GM19351 (cell line): ENCODE measurements around the gene TRAF4.
A peak's percentile ranks its signal among the peaks of the same experiment; 100 is the strongest.
"Not testable (repeated sequence)": the region's sequence is repeated elsewhere in the genome, so short reads cannot be mapped to it uniquely, and the experiment has no call there.

Source experiments
- ATAC-seq: cut with Tn5 transposase; IDR thresholded peaks from one replicate; pipeline ENCODE4 v1.9.1; 2021; ENCODE audit warnings: mild to moderate bottlenecking, moderate library complexity; ENCODE audit not compliant: unreplicated experiment

TRAF4 gene

DNA sequence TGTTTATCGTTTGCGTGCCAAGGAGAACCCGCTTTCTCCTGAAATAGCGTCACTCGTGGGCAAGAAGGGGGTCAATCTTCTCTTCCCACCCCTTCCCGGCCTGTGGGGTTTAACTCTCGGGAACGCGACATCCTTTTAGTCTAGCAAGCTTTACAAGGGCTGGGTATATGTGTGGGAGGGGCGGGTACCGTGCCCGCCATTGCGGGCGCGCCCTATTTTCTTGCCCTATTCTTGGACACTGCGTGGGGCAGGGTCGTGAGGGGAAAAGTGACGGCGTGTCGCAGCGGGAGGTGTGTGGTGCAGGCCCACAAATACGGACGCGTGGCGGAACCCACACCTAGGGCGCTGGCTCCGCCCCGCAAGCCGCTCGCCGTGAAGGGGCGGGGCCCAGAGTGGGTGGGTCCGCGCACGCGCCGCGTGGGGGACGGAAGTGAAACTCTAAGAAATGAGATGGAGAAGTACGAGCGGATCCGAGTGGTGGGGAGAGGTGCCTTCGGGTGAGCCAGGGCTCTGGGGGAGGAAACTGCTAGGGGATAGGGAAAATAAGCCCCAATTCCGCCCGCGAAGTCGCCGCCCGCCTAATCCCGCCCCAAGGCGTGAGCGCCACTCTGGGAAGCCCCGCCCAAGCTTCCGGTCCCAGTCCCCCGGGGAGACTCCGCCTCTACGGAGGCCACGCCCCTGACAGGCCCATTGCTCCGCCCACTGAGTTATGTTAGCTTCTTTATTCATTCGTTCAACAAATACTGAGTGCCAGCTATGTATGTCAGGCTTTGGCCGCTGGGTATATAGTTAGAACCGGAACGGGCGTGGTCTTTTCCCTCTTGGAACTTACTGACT, 15.2 kb upstream of the TRAF4 start, which contains the start of gene NEK8:
Gene NEK8, plus strand, starts transcription at position 425 of the 837 bp plus-strand sequence. Its CDS starts 26 bp downstream, at position 451.
- ATAC-seq, result peak; percentile 34

DNA sequence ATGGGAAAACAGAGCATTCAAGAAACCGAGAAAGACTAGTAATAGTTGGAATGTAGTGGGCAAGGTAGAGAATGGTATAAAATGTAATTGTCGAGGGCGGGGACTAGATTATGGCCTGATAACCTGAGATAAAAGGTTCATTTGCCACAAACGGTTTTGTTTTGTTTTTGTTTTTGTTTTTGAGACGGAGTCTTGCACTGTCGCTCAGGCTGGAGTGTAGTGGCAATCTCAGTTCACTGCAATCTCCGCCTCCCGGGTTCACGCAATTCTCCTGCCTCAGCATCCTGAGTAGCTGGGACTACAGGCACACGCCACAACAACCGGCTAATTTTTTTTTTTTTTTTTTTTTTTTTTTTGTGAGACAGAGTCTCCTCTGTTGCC, 13.9 kb upstream of the TRAF4 start:
- ATAC-seq, result no peak

DNA sequence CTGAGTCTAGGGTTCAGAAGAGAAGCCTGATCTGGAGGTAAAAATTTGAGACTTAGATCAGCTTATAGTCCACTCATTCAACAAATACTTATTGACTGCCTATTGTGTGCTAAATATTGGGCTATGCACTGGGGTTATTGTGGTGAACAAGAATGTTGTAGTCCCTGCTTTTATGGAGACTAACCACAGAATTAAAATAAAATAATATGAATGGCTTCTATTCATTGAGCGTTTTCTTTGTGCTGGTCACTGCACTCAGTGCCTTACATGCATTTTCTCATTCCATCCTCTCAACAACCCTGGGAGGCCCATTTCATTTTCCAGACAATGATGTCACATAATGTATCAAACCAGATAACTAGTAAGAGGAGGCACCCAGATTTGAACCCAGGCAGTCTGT, 10.5 kb upstream of the TRAF4 start:
- no peak for ATAC-seq

DNA sequence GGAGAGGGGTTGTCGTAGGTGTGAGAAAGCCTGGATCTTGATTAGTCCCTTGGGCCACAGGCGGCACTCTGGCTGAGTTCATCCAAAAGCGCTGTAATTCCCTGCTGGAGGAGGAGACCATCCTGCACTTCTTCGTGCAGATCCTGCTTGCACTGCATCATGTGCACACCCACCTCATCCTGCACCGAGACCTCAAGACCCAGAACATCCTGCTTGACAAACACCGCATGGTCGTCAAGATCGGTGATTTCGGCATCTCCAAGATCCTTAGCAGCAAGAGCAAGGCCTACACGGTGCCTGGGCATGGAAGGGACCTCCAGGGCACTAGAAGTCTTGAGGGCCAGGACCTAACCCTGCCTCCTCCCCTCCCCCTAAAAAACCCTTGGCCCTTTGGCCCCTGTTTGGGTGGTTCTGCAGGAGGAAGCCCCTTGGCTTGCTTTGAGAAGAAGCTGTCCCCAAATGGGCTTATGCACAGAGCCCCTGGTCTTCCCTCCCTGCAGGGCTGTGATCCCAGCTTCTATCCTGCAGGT, 9.0 kb upstream of the TRAF4 start:
- no peak for ATAC-seq

DNA sequence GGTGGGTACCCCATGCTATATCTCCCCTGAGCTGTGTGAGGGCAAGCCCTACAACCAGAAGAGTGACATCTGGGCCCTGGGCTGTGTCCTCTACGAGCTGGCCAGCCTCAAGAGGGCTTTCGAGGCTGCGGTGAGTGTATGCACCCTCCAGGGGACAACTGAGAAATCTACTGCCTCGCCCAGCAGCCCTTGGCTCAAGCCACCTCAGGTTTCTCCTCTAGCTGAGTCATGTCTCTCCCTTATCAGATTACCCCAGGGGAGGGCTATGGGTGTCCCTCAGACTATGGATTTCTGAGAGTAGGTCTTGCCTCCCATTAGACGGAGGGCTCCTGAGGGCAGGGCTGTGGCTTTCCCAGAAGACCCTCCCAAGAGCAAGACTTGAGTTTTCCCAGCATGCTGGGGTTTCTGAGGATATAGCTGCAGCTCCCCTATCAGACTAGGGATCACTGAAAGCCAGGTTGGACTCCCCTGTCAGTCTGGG, 8.5 kb upstream of the TRAF4 start:
- ATAC-seq, result no peak

DNA sequence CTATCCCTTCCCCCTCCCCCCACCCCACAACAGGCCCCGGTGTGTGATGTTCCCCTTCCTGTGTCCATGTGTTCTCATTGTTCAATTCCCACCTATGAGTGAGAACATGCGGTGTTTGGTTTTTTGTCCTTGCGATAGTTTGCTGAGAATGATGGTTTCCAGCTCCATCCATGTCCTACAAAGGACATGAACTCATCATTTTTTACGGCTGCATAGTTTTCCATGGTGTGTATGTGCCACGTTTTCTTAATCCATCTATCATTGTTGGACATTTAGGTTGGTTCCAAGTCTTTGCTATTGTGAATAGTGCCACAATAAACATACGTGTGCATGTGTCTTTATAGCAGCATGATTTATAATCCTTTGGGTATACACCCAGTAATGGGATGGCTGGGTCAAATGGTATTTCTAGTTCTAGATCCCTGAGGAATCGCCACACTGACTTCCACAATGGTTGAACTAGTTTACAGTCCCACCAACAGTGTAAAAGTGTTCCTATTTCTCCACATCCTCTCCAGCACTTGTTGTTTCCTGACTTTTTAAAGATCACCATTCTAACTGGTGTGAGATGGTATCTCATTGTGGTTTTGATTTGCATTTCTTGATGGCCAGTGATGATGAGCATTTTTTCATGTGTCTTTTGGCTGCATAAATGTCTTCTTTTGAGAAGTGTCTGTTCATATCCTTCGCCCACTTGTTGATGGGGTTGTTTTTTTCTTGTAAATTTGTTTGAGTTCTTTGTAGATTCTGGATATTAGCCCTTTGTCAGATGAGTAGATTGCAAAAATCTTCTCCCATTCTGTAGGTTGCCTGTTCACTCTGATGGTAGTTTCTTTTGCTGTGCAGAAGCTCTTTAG, 7.7 kb upstream of the TRAF4 start:
- not testable (repeated sequence) for ATAC-seq

DNA sequence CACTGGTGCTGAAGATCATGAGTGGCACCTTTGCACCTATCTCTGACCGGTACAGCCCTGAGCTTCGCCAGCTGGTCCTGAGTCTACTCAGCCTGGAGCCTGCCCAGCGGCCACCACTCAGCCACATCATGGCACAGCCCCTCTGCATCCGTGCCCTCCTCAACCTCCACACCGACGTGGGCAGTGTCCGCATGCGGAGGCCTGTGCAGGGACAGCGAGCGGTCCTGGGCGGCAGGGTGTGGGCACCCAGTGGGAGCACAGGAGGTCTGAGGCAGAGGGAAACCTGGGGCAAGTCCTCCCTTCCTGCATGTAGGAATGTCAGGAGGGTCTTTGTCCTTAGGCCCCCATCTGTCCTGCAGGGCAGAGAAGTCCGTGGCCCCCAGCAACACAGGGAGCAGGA, 6.5 kb upstream of the TRAF4 start:
- no peak for ATAC-seq

DNA sequence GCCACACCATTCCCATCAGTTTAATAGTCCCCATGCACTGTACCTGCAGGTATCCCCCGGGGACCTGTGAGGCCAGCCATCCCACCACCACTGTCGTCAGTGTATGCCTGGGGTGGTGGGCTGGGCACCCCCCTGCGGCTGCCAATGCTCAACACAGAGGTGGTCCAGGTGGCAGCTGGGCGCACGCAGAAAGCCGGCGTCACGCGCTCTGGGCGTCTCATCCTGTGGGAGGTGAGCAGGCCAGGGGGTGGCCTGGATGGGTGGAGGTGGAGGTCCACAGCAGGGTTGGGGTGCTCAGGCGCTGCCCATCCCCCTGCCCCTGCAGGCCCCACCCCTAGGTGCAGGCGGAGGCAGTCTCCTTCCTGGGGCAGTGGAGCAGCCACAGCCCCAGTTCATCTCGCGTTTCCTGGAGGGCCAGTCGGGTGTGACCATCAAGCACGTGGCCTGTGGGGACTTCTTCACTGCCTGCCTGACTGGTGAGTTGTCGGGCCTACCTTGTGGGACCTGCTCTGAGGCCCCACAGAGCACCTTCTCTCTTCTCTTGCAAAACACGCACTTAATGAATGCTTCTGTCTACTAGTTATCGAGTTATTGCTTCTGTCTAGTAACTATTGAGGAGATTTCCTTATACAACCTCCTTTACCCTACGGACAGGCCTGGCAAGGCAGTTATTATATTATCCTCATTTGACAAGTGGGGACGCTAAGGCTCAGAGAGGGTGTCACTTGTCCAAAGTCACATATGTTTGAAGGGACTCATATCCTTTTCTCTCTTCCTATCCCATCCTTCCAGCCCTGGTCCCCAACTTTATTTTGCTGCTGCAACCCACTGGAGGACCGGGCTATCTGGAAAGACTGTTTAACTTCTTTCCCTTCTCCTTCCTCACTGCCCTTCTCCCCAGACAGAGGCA, 5.8 kb upstream of the TRAF4 start:
- ATAC-seq, result peak; percentile 71

DNA sequence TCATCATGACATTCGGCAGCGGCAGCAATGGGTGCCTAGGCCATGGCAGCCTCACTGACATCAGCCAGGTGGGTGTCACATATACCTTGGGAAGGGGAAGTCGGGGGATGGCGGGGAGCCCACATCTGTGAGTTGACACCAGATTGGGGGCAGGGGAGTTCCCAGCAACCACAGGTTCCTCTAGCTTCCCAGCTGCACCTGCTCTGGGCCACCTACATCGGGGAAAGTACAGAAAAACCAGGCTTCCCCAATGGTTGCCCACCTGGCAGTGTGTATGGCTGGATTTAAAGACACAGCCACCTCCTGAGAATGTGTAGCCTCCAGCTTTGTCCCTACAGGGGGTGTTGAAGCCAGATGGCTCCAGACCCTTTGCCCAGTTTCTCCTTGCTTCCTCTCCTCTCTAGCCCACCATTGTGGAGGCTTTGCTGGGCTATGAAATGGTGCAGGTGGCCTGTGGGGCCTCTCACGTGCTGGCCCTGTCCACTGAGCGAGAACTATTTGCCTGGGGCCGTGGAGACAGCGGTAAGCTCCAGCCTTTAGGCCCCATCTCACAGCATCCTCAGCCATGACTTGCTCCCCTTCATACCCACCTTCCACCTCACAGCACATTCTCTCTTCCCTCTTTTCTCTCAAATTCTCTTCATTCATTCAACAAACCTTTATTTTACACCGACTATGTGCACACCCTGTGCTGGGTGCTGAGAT, 5.0 kb upstream of the TRAF4 start:
- ATAC-seq, result no peak

DNA sequence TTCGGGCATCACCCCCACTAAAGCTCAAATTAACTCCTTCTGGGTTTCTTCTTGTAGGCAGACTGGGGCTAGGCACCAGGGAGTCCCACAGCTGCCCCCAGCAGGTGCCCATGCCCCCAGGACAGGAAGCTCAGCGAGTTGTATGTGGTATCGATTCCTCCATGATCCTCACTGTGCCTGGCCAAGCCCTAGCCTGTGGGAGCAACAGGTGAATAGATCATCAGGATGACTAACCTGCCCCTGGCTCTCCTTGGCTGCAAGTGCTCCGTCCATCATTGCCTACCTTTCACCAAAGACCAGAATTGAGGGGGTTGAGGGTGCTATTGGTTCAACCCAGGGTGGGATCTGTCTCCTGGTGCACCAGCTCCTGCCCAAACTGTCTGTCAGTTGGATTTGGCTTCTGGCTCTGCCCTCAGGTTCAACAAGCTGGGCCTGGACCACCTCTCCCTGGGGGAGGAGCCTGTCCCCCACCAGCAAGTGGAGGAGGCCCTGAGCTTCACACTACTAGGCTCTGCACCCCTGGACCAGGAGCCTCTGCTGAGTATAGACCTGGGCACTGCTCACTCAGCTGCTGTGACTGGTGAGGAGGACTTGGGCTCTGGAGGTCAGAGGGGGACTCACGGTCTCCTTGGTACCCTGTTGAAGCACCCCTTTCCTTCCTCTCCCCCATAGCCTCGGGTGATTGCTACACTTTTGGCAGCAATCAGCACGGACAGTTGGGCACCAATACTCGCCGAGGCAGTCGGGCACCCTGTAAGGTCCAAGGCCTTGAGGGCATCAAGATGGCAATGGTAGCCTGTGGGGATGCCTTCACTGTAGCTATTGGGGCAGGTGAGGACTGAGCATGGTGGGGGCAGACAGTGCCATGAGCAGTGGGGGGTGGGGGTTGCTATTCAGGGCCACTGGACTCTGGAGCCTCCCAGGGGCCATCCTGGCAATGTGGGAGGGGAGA, 3.1 kb upstream of the TRAF4 start:
- ATAC-seq, result no peak

DNA sequence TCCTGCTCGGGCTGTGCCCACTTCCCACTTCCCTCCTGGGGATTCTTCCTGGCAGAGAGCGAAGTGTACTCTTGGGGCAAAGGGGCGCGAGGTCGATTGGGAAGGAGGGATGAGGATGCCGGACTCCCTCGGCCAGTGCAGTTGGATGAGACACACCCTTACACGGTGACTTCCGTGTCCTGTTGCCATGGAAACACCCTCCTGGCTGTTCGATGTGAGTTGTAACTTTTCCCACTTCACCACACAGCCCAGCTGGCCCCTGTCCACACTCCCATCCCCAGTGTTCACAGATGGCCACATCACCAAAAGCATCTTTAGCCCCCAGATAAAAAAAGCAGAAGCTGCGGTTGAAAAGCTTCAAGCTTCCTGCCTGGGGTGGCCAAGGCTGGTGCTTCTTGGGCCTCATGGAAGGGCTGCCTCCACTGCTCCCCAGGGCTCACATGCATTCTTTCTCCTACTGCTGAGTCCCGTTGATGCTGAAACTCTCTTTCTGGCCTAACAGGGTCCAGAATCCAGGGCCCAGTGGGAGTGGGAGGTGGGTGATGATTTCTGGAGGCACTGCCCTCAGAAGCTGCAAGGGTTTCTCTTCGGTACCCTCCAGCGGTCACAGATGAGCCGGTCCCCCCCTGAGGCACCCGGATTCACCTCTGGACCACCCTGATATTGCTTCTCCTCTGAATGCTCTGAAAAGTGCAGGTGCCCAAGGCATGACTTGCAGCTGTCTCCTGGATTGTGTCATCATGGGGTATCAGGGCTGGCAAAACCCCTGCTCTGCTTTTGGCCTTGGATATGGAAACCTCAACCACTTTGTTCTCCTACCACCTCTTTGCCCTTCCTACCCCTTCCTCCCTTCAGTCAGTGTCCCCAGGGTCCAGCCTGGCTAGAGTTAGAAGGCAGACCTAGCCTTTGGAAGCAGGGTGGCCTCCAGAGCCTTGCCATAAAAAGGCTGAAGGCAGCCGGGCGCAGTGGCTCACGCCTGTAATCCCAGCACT, 2.2 kb upstream of the TRAF4 start:
- no peak for ATAC-seq

DNA sequence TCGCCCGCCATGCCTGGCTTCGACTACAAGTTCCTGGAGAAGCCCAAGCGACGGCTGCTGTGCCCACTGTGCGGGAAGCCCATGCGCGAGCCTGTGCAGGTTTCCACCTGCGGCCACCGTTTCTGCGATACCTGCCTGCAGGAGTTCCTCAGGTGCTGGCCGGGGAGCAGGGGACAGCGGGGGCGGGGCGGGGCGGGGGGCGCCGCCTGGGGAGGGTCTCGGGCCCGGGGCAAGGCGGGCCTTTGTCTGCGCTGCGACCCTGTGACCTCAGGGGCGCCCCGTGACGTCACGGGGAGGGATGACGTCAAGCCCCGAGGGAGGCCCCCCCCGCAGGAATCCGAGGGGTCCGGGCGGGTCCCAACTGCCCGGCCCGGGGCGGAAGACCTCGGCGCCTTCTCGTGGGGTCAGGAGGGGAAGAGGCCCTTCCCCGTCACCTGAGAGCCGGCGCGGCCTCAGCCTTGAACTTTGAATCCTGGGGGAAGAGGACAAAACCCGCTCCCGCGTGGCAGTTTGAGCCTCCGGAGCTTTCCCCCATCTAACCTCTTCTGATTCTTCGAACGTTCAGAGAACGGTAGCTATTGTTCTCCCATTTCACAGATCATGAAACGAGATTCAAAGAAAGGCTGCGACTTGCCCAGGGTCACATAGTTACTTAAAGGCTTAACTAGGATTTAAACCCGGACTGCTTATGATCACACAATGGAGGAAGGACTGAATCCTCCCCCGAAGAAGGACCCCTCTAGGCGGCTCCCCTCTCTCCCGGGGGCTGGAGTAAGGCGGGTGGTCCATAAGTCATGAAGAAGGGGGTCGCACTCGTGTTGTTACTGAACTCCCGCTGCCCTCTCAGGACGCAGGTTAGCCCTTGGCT, 527 bp downstream of the TRAF4 start:
- ATAC-seq, result no peak

DNA sequence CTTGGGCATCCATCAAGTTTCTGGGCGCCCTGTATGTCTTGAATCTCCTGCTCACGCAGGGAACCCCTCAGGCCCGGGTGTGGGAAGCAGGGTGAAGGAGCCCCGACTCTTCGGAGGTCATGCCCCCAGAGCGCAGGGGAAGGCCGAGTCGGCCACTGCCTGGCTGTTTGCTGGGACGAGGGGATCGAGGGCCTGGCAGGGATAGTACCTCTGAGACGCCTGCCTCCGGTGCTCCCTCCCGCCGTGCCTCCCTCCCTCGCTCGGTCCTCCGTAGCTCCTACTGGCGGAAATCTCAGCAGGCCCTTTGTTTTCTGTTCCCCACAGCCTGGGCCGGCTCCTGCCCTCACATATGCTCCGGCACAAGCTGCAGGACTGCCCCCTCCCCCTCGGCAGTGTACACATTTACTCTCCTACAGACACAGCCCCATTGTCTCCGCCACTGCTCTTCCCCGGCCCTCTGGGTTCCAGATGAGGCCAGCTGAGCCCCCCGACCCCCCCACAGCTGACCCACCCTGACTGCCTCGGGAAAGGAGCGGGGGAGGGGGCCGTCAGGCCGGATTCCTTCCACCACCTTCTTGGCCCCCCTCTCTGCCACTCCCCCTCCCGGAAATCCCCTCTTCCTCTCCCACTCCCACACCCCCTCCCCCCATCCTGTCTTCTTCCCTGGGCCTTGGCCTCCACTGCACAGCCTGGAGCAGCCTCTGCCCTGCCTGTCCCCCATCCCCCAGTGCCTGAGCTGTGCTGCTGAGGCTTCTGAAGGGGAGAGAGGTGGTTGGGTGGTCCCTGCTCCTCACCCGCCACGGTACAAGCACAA, 1.4 kb downstream of the TRAF4 start:
- no peak for ATAC-seq

DNA sequence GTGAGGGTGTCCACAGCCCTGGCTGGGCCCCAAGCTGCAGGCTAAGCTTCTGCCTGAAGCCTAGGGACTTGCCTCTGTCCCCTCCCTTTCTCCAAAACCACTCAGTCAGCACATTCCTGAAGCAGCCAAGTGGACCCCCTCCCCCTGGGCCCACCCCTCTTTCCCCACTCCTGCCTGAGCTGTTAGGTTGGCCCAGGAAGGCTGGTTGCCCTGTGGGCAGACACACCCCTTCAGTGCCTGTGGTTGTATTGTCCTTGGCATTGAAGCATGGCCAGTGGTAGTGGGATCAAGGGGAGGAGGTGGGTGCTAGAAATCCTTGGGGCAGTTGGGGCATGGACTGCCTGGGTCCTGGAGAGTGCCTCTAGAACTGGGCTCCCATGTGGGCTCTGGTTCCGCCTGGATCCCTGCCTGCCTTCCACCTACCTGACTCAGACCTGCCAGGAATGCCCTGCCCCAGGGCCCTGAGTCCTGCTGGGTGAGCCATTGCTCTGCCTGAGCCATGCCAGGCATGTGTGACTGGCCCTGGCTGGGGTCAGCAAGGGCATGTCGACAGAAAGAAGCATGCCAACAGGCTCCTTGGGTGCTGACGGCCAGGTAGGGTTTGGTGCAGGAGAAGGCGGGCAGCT, 2.1 kb downstream of the TRAF4 start:
- no peak for ATAC-seq

DNA sequence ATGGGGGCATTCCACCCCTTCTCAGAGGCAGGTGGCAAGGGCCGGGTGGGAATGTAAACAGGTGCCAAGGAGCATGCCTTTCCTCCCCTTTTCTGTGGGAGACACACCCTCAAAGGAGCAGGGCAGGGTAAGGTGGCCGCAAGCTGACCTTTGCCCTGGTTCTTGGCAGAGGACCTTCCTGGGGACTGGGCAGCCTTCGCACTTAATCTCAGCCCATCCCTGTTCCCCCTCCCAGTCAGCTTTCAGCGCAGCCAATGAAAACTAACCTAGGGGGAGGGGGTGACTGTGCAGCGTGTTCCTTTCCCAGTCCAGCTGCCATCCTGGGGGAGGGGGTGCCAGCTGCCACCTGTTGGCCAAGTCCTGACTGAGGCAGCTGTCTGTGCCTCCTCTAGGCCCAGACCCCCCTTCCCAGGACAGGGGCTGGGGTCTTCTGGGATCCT, 2.8 kb downstream of the TRAF4 start:
- no peak for ATAC-seq
